HepG2 (cell line): ENCODE results near the gene SYPL1. TPM values are rescaled to one million over a fixed set of nuclear protein-coding genes. Genes with fewer than 3 reads are reported as not detected.
A peak's percentile ranks its signal among the peaks of the same experiment; 100 is the strongest.

Source experiments
- ATAC-seq: fragments of 200-7000 bp; cut with Tn5 transposase; 3 replicates; pipeline ENCODE4 v1.9.1; 2020; ENCODE audit warnings: mild to moderate bottlenecking, moderate library complexity
- BruUV-seq: library from RNA; stranded (reverse); fragments of 400-500 nt; replicated peaks from 2 replicates; lab custom pipeline; 2021; lab: Mats Ljungman, UMichigan
- CTCF ChIA-PET: fragments of 300-600 bp; formaldehyde crosslinking; extraction: SDS; loops from one replicate; lab custom pipeline; 2021; ENCODE audit warnings: low total read pairs, inconsistent platforms, low intra/inter-chr PET ratio; lab: Yijun Ruan, JAX
- POLR2A ChIA-PET: fragments of 350-600 bp; sonication (Branson Sonifier 250); formaldehyde crosslinking; loops from one replicate; lab custom pipeline; 2020; ENCODE audit warnings: antibody characterized with exemption, inconsistent platforms; lab: Yijun Ruan, JAX
- DNase-seq: peaks from one replicate; pipeline ENCODE4 v3.0.0-alpha.2; 2015; ENCODE audit warnings: low spot score
- FAIRE-seq: peaks from 3 replicates; lab custom pipeline; 2011; peaks lifted over from hg19 to GRCh38; lab: Jason Lieb, UNC
- H2AFZ ChIP-seq: one replicate; pipeline ENCODE4 v1.6.1; 2011; ENCODE audit warnings: low read length, inconsistent platforms
- H3K27ac ChIP-seq: fragments of 300-600 bp; 3 replicates; pipeline ENCODE4 v1.8.0; 2011; ENCODE audit warnings: mixed run types, mild to moderate bottlenecking, mixed read lengths, low read length, inconsistent platforms; ENCODE audit not compliant: insufficient read depth; ENCODE audit errors: extremely low read length
- H3K27me3 ChIP-seq, 2 experiments: fragments of 200-600 bp in 1 of 2; 2 replicates in 1 of 2; 3 replicates in 1 of 2; pipeline versions ENCODE4 v1.6.0 to v1.8.0; 2011; ENCODE audit warnings: low read length in 2 of 2, mild to moderate bottlenecking in 2 of 2, moderate library complexity in 2 of 2, inconsistent platforms in 1 of 2; ENCODE audit not compliant: insufficient read depth in 2 of 2, control insufficient read depth in 1 of 2
- H3K36me3 ChIP-seq, 2 experiments: fragments of 200-600 bp in 1 of 2; replicated peaks in 1 of 2; 2 replicates in 1 of 2; 3 replicates in 1 of 2; pipeline versions ENCODE4 v1.5.1 to v1.8.0; 2011; ENCODE audit warnings: low read length in 2 of 2, inconsistent platforms in 1 of 2; ENCODE audit not compliant: insufficient read depth in 2 of 2, control insufficient read depth in 1 of 2
- H3K4me1 ChIP-seq: 2 replicates; pipeline ENCODE4 v1.5.1; 2012; ENCODE audit warnings: low read length, inconsistent platforms; ENCODE audit not compliant: insufficient read depth
- H3K4me2 ChIP-seq: 2 replicates; pipeline ENCODE4 v1.6.0; 2011; ENCODE audit warnings: low read depth, low read length, inconsistent platforms
- H3K4me3 ChIP-seq, 3 experiments: fragments of 200-600 bp in 1 of 3; sonication (generic), shearing (Covaris generic) in 1 of 3; replicated peaks in 1 of 3; 2 replicates each; pipeline ENCODE4 v1.5.1; 2011 to 2016; ENCODE audit warnings: low read length in 3 of 3, inconsistent platforms in 2 of 3, low read depth in 2 of 3, mild to moderate bottlenecking in 2 of 3, control low read depth in 1 of 3, mixed read lengths in 1 of 3; ENCODE audit not compliant: insufficient read depth in 1 of 3
- H3K79me2 ChIP-seq: one replicate; pipeline ENCODE4 v1.6.1; 2011; ENCODE audit warnings: low read length, inconsistent platforms; ENCODE audit not compliant: insufficient read depth
- H3K9ac ChIP-seq: 2 replicates; pipeline ENCODE4 v1.6.0; 2011; ENCODE audit warnings: mild to moderate bottlenecking, low read depth, low read length, inconsistent platforms; ENCODE audit not compliant: insufficient read depth
- H3K9me3 ChIP-seq: 2 replicates; pipeline ENCODE4 v1.5.1; 2012; ENCODE audit warnings: mild to moderate bottlenecking, low read length
- H4K20me1 ChIP-seq: 2 replicates; pipeline ENCODE4 v1.6.0; 2011; ENCODE audit warnings: inconsistent platforms, mild to moderate bottlenecking, low read length, moderate library complexity; ENCODE audit not compliant: insufficient read depth
- KDM3A ChIP-seq: IDR thresholded peaks from 2 replicates; pipeline ENCODE4 v1.6.1; 2018; ENCODE audit warnings: low read depth, missing compliant biosample characterization
- MAFF ChIP-seq: IDR thresholded peaks from 2 replicates; pipeline ENCODE4 v1.6.1; 2011; ENCODE audit warnings: low read depth, low read length, improper control_type of control experiment
- SRSF4 ChIP-seq: fragments of 200-400 bp; formaldehyde crosslinking; IDR thresholded peaks from one replicate; pipeline ENCODE4 v1.6.1; 2018; ENCODE audit warnings: mild to moderate bottlenecking, low read depth, low read length, moderate library complexity; ENCODE audit not compliant: poor library complexity, severe bottlenecking
- XBP1 ChIP-seq: sonication (generic); formaldehyde crosslinking; IDR thresholded peaks from 2 replicates; pipeline ENCODE4 v1.5.0; 2020; ENCODE audit warnings: missing genetic modification reagents
- ZFP90 ChIP-seq: sonication (generic); formaldehyde crosslinking; IDR thresholded peaks from 2 replicates; pipeline ENCODE4 v1.8.0; 2022; ENCODE audit warnings: missing genetic modification reagents, mild to moderate bottlenecking, inconsistent platforms, borderline replicate concordance
- ZNF432 ChIP-seq: sonication (generic); formaldehyde crosslinking; IDR thresholded peaks from 2 replicates; pipeline ENCODE4 v1.5.0; 2020; ENCODE audit warnings: missing genetic modification reagents, mild to moderate bottlenecking, borderline replicate concordance
- ZNF556 ChIP-seq: sonication (generic); formaldehyde crosslinking; IDR thresholded peaks from 2 replicates; pipeline ENCODE4 v1.4.0; 2020; ENCODE audit warnings: mild to moderate bottlenecking, missing genetic modification reagents, borderline replicate concordance
- WGBS: methylation state at CpG from one replicate; pipeline ENCODE4 v1.1.6; 2017; ENCODE audit warnings: low lambda C conversion rate; 5-methylcytosine and 5-hydroxymethylcytosine counted together
- in situ Hi-C: cut with HindIII; loops from 2 replicates; pipeline ENCODE4 v1.10.0; 2017; ENCODE audit warnings: low pct_unique_long_range_greater_than_20kb; ENCODE audit not compliant: extremely low pct_ligation_motif_present
- intact Hi-C: fragments of 100-400 bp; cut with micrococcal nuclease; formaldehyde crosslinking; loops from one replicate; pipeline ENCODE4 v1.10.0; 2022; ENCODE audit not compliant: unreplicated experiment
- polyA plus RNA-seq, 8 experiments: library from polyadenylated mRNA; depleted of rRNA in 3 of 8; stranded (reverse) in 7 of 8; unstranded in 1 of 8; fragments of >200 nt; fragmentation: Illumina TruSeq in 4 of 8; extraction: Trizol in 4 of 8; gene quantifications; 2 replicates each; pipeline versions ENCODE4 v1.2.1 to v1.2.3, GENCODE V29; 2011 to 2016; ENCODE audit warnings: low read depth in 4 of 8, missing spikeins in 1 of 8, mixed read lengths in 1 of 8; ENCODE audit not compliant: insufficient read depth in 1 of 8
- total RNA-seq, 5 experiments: library from RNA; depleted of rRNA; stranded (reverse); fragments of >200 nt; fragmentation: Illumina TruSeq; extraction: Trizol; gene quantifications; 2 replicates each; pipeline ENCODE4 v1.2.3, GENCODE V29; 2016; ENCODE audit warnings: low read depth in 1 of 5

The SYPL1 gene
- total and polyA plus RNA-seq, 2 of the 13 experiments (the other 11 are each of a cell fraction or from before 2014, with no cell fraction given): 27.5 to 40.2 TPM

GRCh38 chr7:106151459-106152312 lies 39.6 kb upstream of the SYPL1 start:
- no peak overlapping the region; the same call in 1 of the 2 replicates for H3K4me2 ChIP-seq
- 23% methylated on average over 7 of the region's 7 CpGs for WGBS
- no peaks in the 10 kb centered on the region for H4K20me1 ChIP-seq
- H2AFZ ChIP-seq: no peak overlapping the region
- CTCF ChIA-PET: interaction anchor here (5.2 kb wide), 1 partner anchor 94 kb away, joined by 94 read pairs; no protein-coding TSS in a partner anchor
- H3K4me3 ChIP-seq: no peak overlapping the region
- no peaks in the 10 kb centered on the region for H3K79me2 ChIP-seq
- peaks cover 13% of the 10 kb centered on the region for H3K4me1 ChIP-seq
- no peak for DNase-seq
- POLR2A ChIA-PET: no interaction called here
- BruUV-seq: no TSS peak
- no peaks in the 10 kb centered on the region for H3K9me3 ChIP-seq
- TF ChIP-seq ZNF432: no peak
- no peak for TF ChIP-seq SRSF4
- no peak for TF ChIP-seq XBP1
- TF ChIP-seq MAFF: no peak
- no peak for TF ChIP-seq ZNF556 (CRISPR knock-in tag)
- TF ChIP-seq ZFP90 (CRISPR knock-in tag): no peak
- TF ChIP-seq KDM3A (CRISPR knock-in tag): no peak
- in situ Hi-C loops (loop anchor here (5.0 kb wide), 1 partner anchor 94 kb away; no protein-coding TSS in a partner anchor), intact Hi-C loops (loop anchor here (10.0 kb wide), 2 partner anchors 217 to 397 kb away; no protein-coding TSS in a partner anchor)
- H3K36me3 ChIP-seq: no peaks in the 10 kb centered on the region
- H3K27ac ChIP-seq: no peak overlapping the region
- peaks cover 2 to 19% of the 10 kb centered on the region in 2 experiments; a peak in 3 of 5 replicates for H3K27me3 ChIP-seq
- H3K9ac ChIP-seq: no peak overlapping the region
- peak; percentile 56 for ATAC-seq
- FAIRE-seq: no peak
